Vagina (tissue), 2 donors: ENCODE measurements around the gene COL10A1. TPM values are rescaled to one million over a fixed set of nuclear protein-coding genes. Genes with fewer than 3 reads are reported as not detected.

Experiments
- DNase-seq, 2 donors: peaks; one replicate each; pipeline ENCODE4 v3.0.0-alpha.2; 2017; ENCODE audit errors: extremely low spot score in 2 of 2
- H3K27ac ChIP-seq: fragments of 200-600 bp; sonication (generic); one replicate; pipeline ENCODE4 v1.5.1; 2019
- H3K27me3 ChIP-seq: fragments of 200-600 bp; sonication (generic); one replicate; pipeline ENCODE4 v1.5.1; 2019
- H3K36me3 ChIP-seq, 2 donors: fragments of 200-600 bp; sonication (generic); one replicate each; pipeline ENCODE4 v1.5.1; 2017 to 2019
- H3K4me1 ChIP-seq: fragments of 200-600 bp; sonication (generic); one replicate; pipeline ENCODE4 v1.5.1; 2019
- H3K4me3 ChIP-seq, 2 donors: fragments of 200-600 bp; sonication (generic); 1 replicate in 1 of 2; 2 replicates in 1 of 2; pipeline ENCODE4 v1.5.1; 2016 to 2019
- H3K9me3 ChIP-seq: fragments of 200-600 bp; sonication (generic); one replicate; pipeline ENCODE4 v1.5.1; 2019
- POLR2A ChIP-seq, 2 donors: fragments of 450-650 bp; IDR thresholded peaks; one replicate each; pipeline ENCODE4 v1.6.1; 2017; ENCODE audit warnings: antibody characterized with exemption in 2 of 2, mild to moderate bottlenecking in 2 of 2, moderate library complexity in 2 of 2
- POLR2AphosphoS5 ChIP-seq, 2 donors: sonication (generic); formaldehyde crosslinking; IDR thresholded peaks; one replicate each; pipeline ENCODE4 v1.9.0; 2017; ENCODE audit warnings: antibody characterized with exemption in 2 of 2, mild to moderate bottlenecking in 2 of 2, low read depth in 1 of 2; ENCODE audit not compliant: insufficient read depth in 1 of 2
- intact Hi-C: fragments of 100-400 bp; cut with DNase I; formaldehyde crosslinking; loops from one replicate; pipeline ENCODE4 v1.15.1; 2023
- total RNA-seq: library from RNA; depleted of rRNA; stranded (reverse); fragments of >200 nt; gene quantifications from one replicate; pipeline ENCODE4 v1.2.3, GENCODE V29; 2016
- TF ChIP-seq, protein P1 (sequence below), 3 experiments: fragments of 450-650 bp in 2 of 3; fragments of 200-600 bp in 1 of 3; sonication (generic) in 1 of 3; IDR thresholded peaks; one replicate each; pipeline ENCODE4 v1.5.1; 2017 to 2019; ENCODE audit warnings: antibody characterized with exemption in 3 of 3, mild to moderate bottlenecking in 2 of 3, moderate library complexity in 2 of 3

Gene COL10A1
- total RNA-seq, 1 donor from 2014 or later = not detected

- Histone ChIP-seq H3K4me1 (no peaks in the 10 kb centered on the region), H3K27me3 (no peaks in the 10 kb centered on the region), H3K27ac (no peak overlapping the region), H3K36me3 (no peaks in the 10 kb centered on the region), H3K9me3 (no peaks in the 10 kb centered on the region), H3K4me3 (no peak overlapping the region)
- DNase-seq = no peak
- intact Hi-C loops = no loop called here
- TF ChIP-seq, protein P1, sequence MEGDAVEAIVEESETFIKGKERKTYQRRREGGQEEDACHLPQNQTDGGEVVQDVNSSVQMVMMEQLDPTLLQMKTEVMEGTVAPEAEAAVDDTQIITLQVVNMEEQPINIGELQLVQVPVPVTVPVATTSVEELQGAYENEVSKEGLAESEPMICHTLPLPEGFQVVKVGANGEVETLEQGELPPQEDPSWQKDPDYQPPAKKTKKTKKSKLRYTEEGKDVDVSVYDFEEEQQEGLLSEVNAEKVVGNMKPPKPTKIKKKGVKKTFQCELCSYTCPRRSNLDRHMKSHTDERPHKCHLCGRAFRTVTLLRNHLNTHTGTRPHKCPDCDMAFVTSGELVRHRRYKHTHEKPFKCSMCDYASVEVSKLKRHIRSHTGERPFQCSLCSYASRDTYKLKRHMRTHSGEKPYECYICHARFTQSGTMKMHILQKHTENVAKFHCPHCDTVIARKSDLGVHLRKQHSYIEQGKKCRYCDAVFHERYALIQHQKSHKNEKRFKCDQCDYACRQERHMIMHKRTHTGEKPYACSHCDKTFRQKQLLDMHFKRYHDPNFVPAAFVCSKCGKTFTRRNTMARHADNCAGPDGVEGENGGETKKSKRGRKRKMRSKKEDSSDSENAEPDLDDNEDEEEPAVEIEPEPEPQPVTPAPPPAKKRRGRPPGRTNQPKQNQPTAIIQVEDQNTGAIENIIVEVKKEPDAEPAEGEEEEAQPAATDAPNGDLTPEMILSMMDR (IDR thresholded peaks at IDR 0.05) = no peak
- TF ChIP-seq POLR2AphosphoS5 (IDR thresholded peaks at IDR 0.05; ENCODE audit: insufficient read depth in 1 of 2, low read depth in 1 of 2) (no peak), POLR2A (IDR thresholded peaks at IDR 0.05) (no peak)
Measured at GRCh38 chr6:116136373-116136772, 10.4 kb upstream of the COL10A1 start.

- H3K27ac ChIP-seq = no peak overlapping the region
Measured at GRCh38 chr6:116133453-116133852, 7.5 kb upstream of the COL10A1 start.

DNA sequence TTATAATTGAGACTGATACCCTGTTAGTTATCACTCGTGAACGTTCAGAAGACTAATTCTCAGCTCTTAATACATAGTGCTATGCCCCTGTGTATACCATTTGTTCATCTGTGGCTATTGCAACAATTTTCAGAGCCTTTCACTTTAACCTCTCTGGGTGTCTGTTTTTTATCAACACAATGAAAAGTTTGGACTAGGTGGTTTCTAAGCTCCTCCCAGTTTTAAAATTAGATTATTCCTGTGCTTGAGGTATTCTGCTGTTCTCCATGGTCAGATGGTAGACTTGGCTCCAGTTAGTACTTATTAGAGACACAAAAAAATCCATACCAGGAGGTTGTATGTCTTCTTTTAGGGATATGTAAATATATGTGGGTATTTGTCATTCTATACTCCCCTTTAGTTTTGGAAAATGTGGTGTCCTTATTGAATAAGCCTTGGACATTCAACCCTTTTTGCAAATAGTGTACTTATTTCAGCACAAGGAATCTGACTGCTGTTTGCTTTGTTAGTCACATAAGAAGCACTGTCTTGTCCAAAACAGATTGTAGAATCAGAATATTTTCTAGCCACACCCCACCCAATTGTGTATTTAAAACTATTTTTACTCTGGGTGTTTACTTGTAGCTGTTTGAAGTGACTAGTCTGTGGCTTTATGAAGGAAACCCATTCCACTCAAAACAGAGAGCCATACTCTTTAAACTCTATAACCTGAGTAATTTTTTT is 2.0 kb upstream of the COL10A1 start:
- TF ChIP-seq, protein P1 (IDR thresholded peaks at IDR 0.05) = no peak
- TF ChIP-seq POLR2AphosphoS5 (IDR thresholded peaks at IDR 0.05; ENCODE audit: insufficient read depth in 1 of 2, low read depth in 1 of 2) (no peak), POLR2A (IDR thresholded peaks at IDR 0.05) (no peak)
- Histone ChIP-seq H3K27me3 (no peaks in the 10 kb centered on the region), H3K27ac (no peak overlapping the region), H3K36me3 (no peaks in the 10 kb centered on the region), H3K9me3 (no peaks in the 10 kb centered on the region), H3K4me1 (no peaks in the 10 kb centered on the region), H3K4me3 (no peak overlapping the region)
- intact Hi-C loops = no loop called here
- DNase-seq = no peak

More at GRCh38 chr6:116133453-116133852, 7.5 kb upstream of the COL10A1 start:
- TF ChIP-seq, protein P1 (IDR thresholded peaks at IDR 0.05) = no peak
- no peak for TF ChIP-seq POLR2A (IDR thresholded peaks at IDR 0.05)
- no peak for TF ChIP-seq POLR2AphosphoS5 (IDR thresholded peaks at IDR 0.05; ENCODE audit: insufficient read depth in 1 of 2, low read depth in 1 of 2)
- no peaks in the 10 kb centered on the region for H3K27me3 ChIP-seq
- no peaks in the 10 kb centered on the region for H3K4me1 ChIP-seq
- H3K4me3 ChIP-seq = no peak overlapping the region
- no peaks in the 10 kb centered on the region for H3K9me3 ChIP-seq
- no peaks in the 10 kb centered on the region for H3K36me3 ChIP-seq
- no peak for DNase-seq
- intact Hi-C loops = no loop called here

- intact Hi-C loops = no loop called here
- Histone ChIP-seq H3K9me3 (no peaks in the 10 kb centered on the region), H3K36me3 (peaks cover 0 to 16% of the 10 kb centered on the region in 2 donors), H3K4me1 (no peaks in the 10 kb centered on the region), H3K27ac (no peak overlapping the region), H3K4me3 (no peak overlapping the region), H3K27me3 (no peaks in the 10 kb centered on the region)
- DNase-seq = no peak
- TF ChIP-seq, protein P1 (IDR thresholded peaks at IDR 0.05) = no peak
- TF ChIP-seq POLR2AphosphoS5 (IDR thresholded peaks at IDR 0.05; ENCODE audit: insufficient read depth in 1 of 2, low read depth in 1 of 2) = no peak
Measured at GRCh38 chr6:116120430-116120829, 5.5 kb downstream of the COL10A1 start.

GRCh38 chr6:116118608-116119007 is 7.3 kb downstream of the COL10A1 start:
- H3K36me3 ChIP-seq = peaks cover 0 to 28% of the 10 kb centered on the region in 2 donors

More at GRCh38 chr6:116118608-116119007, 7.3 kb downstream of the COL10A1 start:
- Histone ChIP-seq H3K9me3 (no peaks in the 10 kb centered on the region), H3K27ac (no peak overlapping the region), H3K27me3 (no peaks in the 10 kb centered on the region), H3K4me3 (no peak overlapping the region), H3K4me1 (no peaks in the 10 kb centered on the region)
- intact Hi-C loops = no loop called here
- TF ChIP-seq, protein P1 (IDR thresholded peaks at IDR 0.05) = no peak
- TF ChIP-seq POLR2A (IDR thresholded peaks at IDR 0.05) = no peak
- no peak for TF ChIP-seq POLR2AphosphoS5 (IDR thresholded peaks at IDR 0.05; ENCODE audit: insufficient read depth in 1 of 2, low read depth in 1 of 2)
- no peak for DNase-seq
